Measurements from ENCODE around the gene AFF3. TPM values are rescaled to one million over a fixed set of nuclear protein-coding genes. Genes with fewer than 3 reads are reported as not detected.

The AFF3 gene
- total RNA-seq, 6 experiments from 2014 or later: 1.3 to 7.3 (median 6.4) TPM

- TF ChIP-seq POLR2A (IDR thresholded peaks at IDR 0.05) (no peak), CTCF (IDR thresholded peaks at IDR 0.05) (no peak)
- Histone ChIP-seq H3K27ac (peak overlapping the region in 2 of 3 donors; percentile 57 to 66), H3K9me3 (no peaks in the 10 kb centered on the region), H3K27me3 (no peaks in the 10 kb centered on the region), H3K4me3 (no peak overlapping the region), H3K36me3 (no peaks in the 10 kb centered on the region), H3K4me1 (peaks cover 0 to 27% (median 9%) of the 10 kb centered on the region in 4 donors)
- 27% methylated on average over 9 of the region's 10 CpGs for WGBS (ENCODE audit: insufficient coverage, low coverage, low lambda C conversion rate, missing lambda C conversion rate)
- intact Hi-C loops (cut with DNase I): no loop called here
- peak; percentile 93 to 97 (median 94) for ATAC-seq
- DNase-seq: peak in 2 of 3 donors; percentile 22 to 69
These were observed 277.5 kb downstream of the AFF3 start for GRCh38 chr2:99864561-99865553.

GRCh38 chr2:99863903-99864270, 278.5 kb downstream of the AFF3 start:
- H3K27me3 ChIP-seq: no peaks in the 10 kb centered on the region
- peak overlapping the region in 2 of 3 donors; percentile 57 to 66 for H3K27ac ChIP-seq
- ATAC-seq: no peak
- 63% methylated on average over 1 of the region's 2 CpGs for WGBS (ENCODE audit: insufficient coverage, low coverage, low lambda C conversion rate, missing lambda C conversion rate)
- no peaks in the 10 kb centered on the region for H3K36me3 ChIP-seq
- no peak for DNase-seq
- no peaks in the 10 kb centered on the region for H3K9me3 ChIP-seq
- no peak overlapping the region for H3K4me3 ChIP-seq
- TF ChIP-seq POLR2A (IDR thresholded peaks at IDR 0.05) (no peak), CTCF (IDR thresholded peaks at IDR 0.05) (no peak)
- intact Hi-C loops (cut with DNase I): no loop called here
- H3K4me1 ChIP-seq: peaks cover 0 to 27% (median 9%) of the 10 kb centered on the region in 4 donors

DNA sequence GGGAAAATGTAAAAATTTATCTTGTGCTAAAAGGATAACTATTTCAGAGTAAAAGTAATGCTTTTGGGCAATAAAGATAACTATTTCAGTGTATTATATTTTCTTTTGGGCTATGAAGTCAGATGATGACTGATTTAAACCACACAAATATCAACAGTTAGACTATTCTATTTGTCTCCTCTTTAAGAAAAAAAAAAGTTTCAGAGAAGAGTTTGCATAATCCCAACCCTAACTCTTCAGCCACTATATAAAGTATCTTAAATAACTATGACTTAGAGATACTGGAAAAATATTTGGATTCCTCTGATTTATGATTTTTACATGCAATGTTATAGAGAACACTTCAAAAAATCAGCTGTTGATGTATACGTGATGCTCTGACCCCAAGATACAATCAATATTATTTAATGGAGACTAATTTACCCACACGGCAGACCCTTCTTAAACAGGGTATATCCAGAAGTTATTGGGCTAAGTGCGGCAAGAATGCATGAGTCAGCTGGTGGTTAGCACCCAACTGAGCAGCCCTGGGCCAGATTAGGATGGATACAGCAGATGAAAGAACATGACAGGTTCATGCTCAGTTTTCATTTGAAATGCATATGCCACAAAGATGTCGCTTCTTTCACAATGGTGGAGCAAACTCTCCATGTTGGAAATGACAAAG, 279.0 kb downstream of the AFF3 start:
- H3K27ac ChIP-seq: no peak overlapping the region
- H3K36me3 ChIP-seq: no peaks in the 10 kb centered on the region
- no peaks in the 10 kb centered on the region for H3K27me3 ChIP-seq
- no peaks in the 10 kb centered on the region for H3K9me3 ChIP-seq
- peaks cover 0 to 27% (median 9%) of the 10 kb centered on the region in 4 donors for H3K4me1 ChIP-seq
- no peak for DNase-seq
- TF ChIP-seq CTCF (IDR thresholded peaks at IDR 0.05) (no peak), POLR2A (IDR thresholded peaks at IDR 0.05) (no peak)
- intact Hi-C loops (cut with DNase I): no loop called here
- no peak overlapping the region for H3K4me3 ChIP-seq
- WGBS (ENCODE audit: insufficient coverage, low coverage, low lambda C conversion rate, missing lambda C conversion rate): 92% methylated on average over 4 of the region's 4 CpGs
- no peak for ATAC-seq

DNA sequence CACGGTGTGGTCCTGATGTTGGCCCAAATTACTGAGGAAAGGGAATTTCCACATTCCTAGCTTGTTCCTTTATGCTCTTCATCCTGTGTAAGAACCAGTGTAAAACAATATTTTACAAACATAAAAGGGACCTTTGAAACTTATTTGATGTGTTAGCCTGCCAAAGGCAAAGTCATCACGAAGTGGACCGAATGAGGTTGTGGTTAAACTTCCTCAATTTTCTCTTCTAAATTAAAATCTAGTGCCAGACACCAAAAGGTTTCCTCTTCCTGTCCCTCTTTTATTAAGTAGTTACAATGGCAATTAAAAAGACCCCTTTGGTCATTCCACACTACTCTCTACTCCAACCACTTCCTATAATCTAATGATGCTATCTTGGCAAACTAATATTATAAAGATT, 279.8 kb downstream of the AFF3 start:
- DNase-seq (no peak), ATAC-seq (peak in 1 of 4 donors; percentile 9)
- no peak overlapping the region for H3K27ac ChIP-seq
- intact Hi-C loops (cut with DNase I): no loop called here
- 11% methylated on average over 3 of the region's 3 CpGs for WGBS (ENCODE audit: insufficient coverage, low coverage, low lambda C conversion rate, missing lambda C conversion rate)
- no peaks in the 10 kb centered on the region for H3K27me3 ChIP-seq
- peaks cover 0 to 27% (median 9%) of the 10 kb centered on the region in 4 donors for H3K4me1 ChIP-seq
- H3K9me3 ChIP-seq: no peaks in the 10 kb centered on the region
- no peak for TF ChIP-seq CTCF (IDR thresholded peaks at IDR 0.05)
- TF ChIP-seq POLR2A (IDR thresholded peaks at IDR 0.05): no peak
- H3K4me3 ChIP-seq: no peak overlapping the region
- H3K36me3 ChIP-seq: no peaks in the 10 kb centered on the region

All from right lobe of liver (tissue), 6 donors.